IMR-90 (cell line): ENCODE results near the gene TMEM117.

Source experiments
- MXI1 ChIP-seq: IDR thresholded peaks from 2 replicates; pipeline ENCODE4 v1.6.1; 2012; ENCODE audit warnings: low read depth, mild to moderate bottlenecking, low read length, moderate library complexity, borderline replicate concordance
- POLR2A ChIP-seq: IDR thresholded peaks from 2 replicates; pipeline ENCODE4 v1.6.1; 2012; ENCODE audit warnings: mild to moderate bottlenecking, low read depth, low read length

GRCh38 chr12:43979450-43979849 lies 143.6 kb downstream of the TMEM117 start:
- TF ChIP-seq POLR2A: no peak
- no peak for TF ChIP-seq MXI1
